HL-60 (cell line): ENCODE measurements around the gene ADCY5.

Source experiments
- DNase-seq, 2 experiments: peaks; one replicate each; pipeline ENCODE4 v3.0.0-alpha.2; 2010 to 2020; ENCODE audit warnings: low read depth in 1 of 2, low spot score in 1 of 2
- H3K27ac ChIP-seq: fragments of 250-450 bp; sonication (Bioruptor Pico); replicated peaks from 2 replicates; pipeline ENCODE4 v1.5.1; 2020; ENCODE audit warnings: mild to moderate bottlenecking, moderate library complexity
- H3K27me3 ChIP-seq: fragments of 250-450 bp; sonication (Bioruptor Pico); 2 replicates; pipeline ENCODE4 v1.5.1; 2021; ENCODE audit warnings: mild to moderate bottlenecking, moderate library complexity; ENCODE audit not compliant: insufficient read depth, poor library complexity, severe bottlenecking
- H3K4me3 ChIP-seq: replicated peaks from 2 replicates; pipeline ENCODE4 v1.5.1; 2011; ENCODE audit warnings: mild to moderate bottlenecking, control low read depth, low read length; ENCODE audit not compliant: insufficient read depth
- CTCF ChIP-seq: IDR thresholded peaks from one replicate; pipeline ENCODE4 v1.5.1; 2011; ENCODE audit warnings: low read length, control low read depth, inconsistent platforms; ENCODE audit not compliant: insufficient read depth
- GABPA ChIP-seq: IDR thresholded peaks from 2 replicates; pipeline ENCODE4 v1.6.1; 2012; ENCODE audit warnings: low read depth
- POLR2AphosphoS5 ChIP-seq: IDR thresholded peaks from 2 replicates; pipeline ENCODE4 v1.6.1; 2012; ENCODE audit warnings: low read depth
- SPI1 ChIP-seq: IDR thresholded peaks from 2 replicates; pipeline ENCODE4 v1.6.1; 2012; ENCODE audit warnings: low read depth, mild to moderate bottlenecking, borderline replicate concordance
- TF ChIP-seq, protein P1 (sequence below): IDR thresholded peaks from 2 replicates; pipeline ENCODE4 v1.6.1; 2012; ENCODE audit warnings: low read depth; ENCODE audit not compliant: insufficient replicate concordance

ADCY5 gene

GRCh38 chr3:123451186-123451585, 2.3 kb upstream of the ADCY5 start:
- TF ChIP-seq GABPA, result no peak
- no peak for TF ChIP-seq SPI1
- TF ChIP-seq, protein P1, sequence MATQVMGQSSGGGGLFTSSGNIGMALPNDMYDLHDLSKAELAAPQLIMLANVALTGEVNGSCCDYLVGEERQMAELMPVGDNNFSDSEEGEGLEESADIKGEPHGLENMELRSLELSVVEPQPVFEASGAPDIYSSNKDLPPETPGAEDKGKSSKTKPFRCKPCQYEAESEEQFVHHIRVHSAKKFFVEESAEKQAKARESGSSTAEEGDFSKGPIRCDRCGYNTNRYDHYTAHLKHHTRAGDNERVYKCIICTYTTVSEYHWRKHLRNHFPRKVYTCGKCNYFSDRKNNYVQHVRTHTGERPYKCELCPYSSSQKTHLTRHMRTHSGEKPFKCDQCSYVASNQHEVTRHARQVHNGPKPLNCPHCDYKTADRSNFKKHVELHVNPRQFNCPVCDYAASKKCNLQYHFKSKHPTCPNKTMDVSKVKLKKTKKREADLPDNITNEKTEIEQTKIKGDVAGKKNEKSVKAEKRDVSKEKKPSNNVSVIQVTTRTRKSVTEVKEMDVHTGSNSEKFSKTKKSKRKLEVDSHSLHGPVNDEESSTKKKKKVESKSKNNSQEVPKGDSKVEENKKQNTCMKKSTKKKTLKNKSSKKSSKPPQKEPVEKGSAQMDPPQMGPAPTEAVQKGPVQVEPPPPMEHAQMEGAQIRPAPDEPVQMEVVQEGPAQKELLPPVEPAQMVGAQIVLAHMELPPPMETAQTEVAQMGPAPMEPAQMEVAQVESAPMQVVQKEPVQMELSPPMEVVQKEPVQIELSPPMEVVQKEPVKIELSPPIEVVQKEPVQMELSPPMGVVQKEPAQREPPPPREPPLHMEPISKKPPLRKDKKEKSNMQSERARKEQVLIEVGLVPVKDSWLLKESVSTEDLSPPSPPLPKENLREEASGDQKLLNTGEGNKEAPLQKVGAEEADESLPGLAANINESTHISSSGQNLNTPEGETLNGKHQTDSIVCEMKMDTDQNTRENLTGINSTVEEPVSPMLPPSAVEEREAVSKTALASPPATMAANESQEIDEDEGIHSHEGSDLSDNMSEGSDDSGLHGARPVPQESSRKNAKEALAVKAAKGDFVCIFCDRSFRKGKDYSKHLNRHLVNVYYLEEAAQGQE, result no peak
- TF ChIP-seq POLR2AphosphoS5, result no peak
- no peak for TF ChIP-seq CTCF
- DNase-seq, result no peak
- no peak overlapping the region for H3K4me3 ChIP-seq

GRCh38 chr3:123449997-123450604, 1.2 kb upstream of the ADCY5 start:
- no peak overlapping the region for H3K4me3 ChIP-seq
- no peak for DNase-seq
- no peak for TF ChIP-seq POLR2AphosphoS5
- TF ChIP-seq CTCF, result no peak
- TF ChIP-seq GABPA, result no peak
- TF ChIP-seq, protein P1, result no peak
- TF ChIP-seq SPI1, result no peak
- H3K27me3 ChIP-seq, result peaks cover 35% of the 10 kb centered on the region
- H3K27ac ChIP-seq, result no peak overlapping the region

More at GRCh38 chr3:123451186-123451585, 2.3 kb upstream of the ADCY5 start:
- H3K27me3 ChIP-seq, result peaks cover 32% of the 10 kb centered on the region
- no peak overlapping the region for H3K27ac ChIP-seq

- peaks cover 35% of the 10 kb centered on the region for H3K27me3 ChIP-seq
- no peak overlapping the region for H3K27ac ChIP-seq
- peak overlapping the region; percentile 30 for H3K4me3 ChIP-seq
- TF ChIP-seq POLR2AphosphoS5 (no peak), CTCF (no peak), SPI1 (no peak), GABPA (no peak)
- TF ChIP-seq, protein P1, result no peak
- DNase-seq, result no peak
Measured at GRCh38 chr3:123449102-123449996, 459 bp upstream of the ADCY5 start.
